ENCODE measurements around the gene PNMA1.

GRCh38 chr14:73751157-73751691, 37.0 kb upstream of the PNMA1 start:
- TF ChIP-seq GATA2 (IDR thresholded peaks at IDR 0.05; ENCODE audit: low read depth, low read length): no peak
- TF ChIP-seq GATA3 (IDR thresholded peaks at IDR 0.05; ENCODE audit: low read depth, low read length): no peak
